Kidney (tissue), 14 donors: ENCODE data around the gene NDFIP1. TPM values are rescaled to one million over a fixed set of nuclear protein-coding genes. Genes with fewer than 3 reads are reported as not detected.

Source experiments
- DNase-seq, 5 donors: peaks; one replicate each; pipeline ENCODE4 v3.0.0-alpha.2; 2013 to 2020
- FAIRE-seq: peaks from 2 replicates; lab custom pipeline; 2012; peaks lifted over from hg19 to GRCh38; lab: Jason Lieb, UNC
- H3K27ac ChIP-seq, 2 donors: one replicate each; pipeline ENCODE4 v1.7.0; 2013; ENCODE audit warnings: low read depth in 2 of 2, low read length in 2 of 2, inconsistent platforms in 1 of 2
- H3K27me3 ChIP-seq: one replicate; pipeline ENCODE4 v1.7.1; 2013; ENCODE audit warnings: low read length, inconsistent platforms; ENCODE audit not compliant: control insufficient read depth, insufficient read depth
- H3K36me3 ChIP-seq, 3 donors: one replicate each; pipeline versions ENCODE4 v1.7.0 to v1.7.1; 2013; ENCODE audit warnings: low read length in 3 of 3, control low read depth in 1 of 3, inconsistent platforms in 1 of 3; ENCODE audit not compliant: insufficient read depth in 3 of 3, control insufficient read depth in 2 of 3
- H3K4me1 ChIP-seq, 3 donors: one replicate each; pipeline versions ENCODE4 v1.7.0 to v1.7.1; 2013; ENCODE audit warnings: low read length in 3 of 3, inconsistent platforms in 1 of 3, low read depth in 1 of 3; ENCODE audit not compliant: control insufficient read depth in 2 of 3, insufficient read depth in 2 of 3
- H3K4me3 ChIP-seq, 3 donors: one replicate each; pipeline versions ENCODE4 v1.7.0 to v1.8.1; 2013; ENCODE audit warnings: low read length in 3 of 3, control low read depth in 1 of 3, inconsistent platforms in 1 of 3
- H3K9ac ChIP-seq, 3 donors: one replicate each; pipeline versions ENCODE4 v1.7.0 to v1.7.1; 2013; ENCODE audit warnings: low read length in 3 of 3, control low read depth in 1 of 3, inconsistent platforms in 1 of 3
- H3K9me3 ChIP-seq, 3 donors: one replicate each; pipeline versions ENCODE4 v1.7.0 to v1.7.1; 2013; ENCODE audit warnings: low read length in 3 of 3, control low read depth in 1 of 3, inconsistent platforms in 1 of 3; ENCODE audit not compliant: control insufficient read depth in 2 of 3, insufficient read depth in 1 of 3
- CTCF ChIP-seq: IDR thresholded peaks from 3 replicates; pipeline ENCODE4 v1.5.1; 2012; ENCODE audit warnings: mild to moderate bottlenecking, moderate library complexity, borderline replicate concordance; ENCODE audit not compliant: insufficient read depth; ENCODE audit errors: extremely low read depth
- intact Hi-C: fragments of 100-400 bp; cut with DNase I; formaldehyde crosslinking; loops from one replicate; pipeline ENCODE4 v1.11.1; 2022
- polyA plus RNA-seq: library from polyadenylated mRNA; stranded (reverse); fragments of 350-450 nt; fragmentation: Illumina TruSeq; extraction: RNeasy Lipid Tissue Mini Kit (QIAGEN cat#74804); gene quantifications from one replicate; pipeline ENCODE4 v1.2.3, GENCODE V29; 2014; ENCODE audit warnings: low read depth, low replicate concordance; ENCODE audit not compliant: insufficient read depth
- total RNA-seq: library from RNA; stranded (reverse); fragmentation: NEBNext Ultra II Directional; extraction: Animal tissue kit (Norgen Biotek cat#: 25700); gene quantifications from one replicate; pipeline ENCODE4 v1.2.1, GENCODE V29; 2021
- donor health status: control.
- donor health status: control.
- donor health status: control.
- donor health status: control.
- donor health status: control.
- donor health status: DM: yes; HTN: yes; CAD: no.
- donor health status: Normal renal cell carcinoma (clear cell type).

The NDFIP1 gene
- total and polyA plus RNA-seq, 2 donors from 2014 or later, result 92.8 to 107 TPM

- FAIRE-seq, result no peak
- intact Hi-C loops, result no loop called here
- no peak for TF ChIP-seq CTCF
- Histone ChIP-seq H3K4me1 (peaks cover 0 to 6% (median 4%) of the 10 kb centered on the region in 3 donors), H3K9ac (no peak overlapping the region), H3K4me3 (no peak overlapping the region), H3K27ac (no peak overlapping the region), H3K27me3 (no peaks in the 10 kb centered on the region), H3K9me3 (no peaks in the 10 kb centered on the region), H3K36me3 (no peaks in the 10 kb centered on the region)
- no peak for DNase-seq
These were observed 12.2 kb upstream of the NDFIP1 start for GRCh38 chr5:142096382-142096781.

- Histone ChIP-seq H3K4me1 (peaks cover 0 to 6% (median 4%) of the 10 kb centered on the region in 3 donors), H3K27me3 (no peaks in the 10 kb centered on the region), H3K4me3 (no peak overlapping the region), H3K9ac (no peak overlapping the region), H3K36me3 (no peaks in the 10 kb centered on the region), H3K9me3 (no peaks in the 10 kb centered on the region), H3K27ac (no peak overlapping the region)
- DNase-seq (no peak), FAIRE-seq (no peak)
- intact Hi-C loops, result no loop called here
- no peak for TF ChIP-seq CTCF
These were observed 10.9 kb upstream of the NDFIP1 start for GRCh38 chr5:142097681-142098080.

GRCh38 chr5:142098275-142098674 is 10.3 kb upstream of the NDFIP1 start:
- no peak for TF ChIP-seq CTCF
- Histone ChIP-seq H3K9me3 (no peaks in the 10 kb centered on the region), H3K36me3 (no peaks in the 10 kb centered on the region), H3K27ac (no peak overlapping the region), H3K27me3 (no peaks in the 10 kb centered on the region), H3K4me3 (no peak overlapping the region), H3K9ac (no peak overlapping the region), H3K4me1 (peaks cover 0 to 6% (median 4%) of the 10 kb centered on the region in 3 donors)
- intact Hi-C loops, result no loop called here
- no peak for DNase-seq
- no peak for FAIRE-seq

GRCh38 chr5:142098931-142099330 is 9.6 kb upstream of the NDFIP1 start:
- DNase-seq (no peak), FAIRE-seq (no peak)
- Histone ChIP-seq H3K36me3 (no peaks in the 10 kb centered on the region), H3K4me3 (no peak overlapping the region), H3K27ac (no peak overlapping the region), H3K9me3 (no peaks in the 10 kb centered on the region), H3K4me1 (peaks cover 0 to 6% (median 4%) of the 10 kb centered on the region in 3 donors), H3K27me3 (no peaks in the 10 kb centered on the region), H3K9ac (no peak overlapping the region)
- intact Hi-C loops, result no loop called here
- no peak for TF ChIP-seq CTCF
